NCI-H146 (cell line): Measurements from ENCODE around the gene NECTIN3.

Experiments
- DNase-seq: peaks from one replicate; lab custom pipeline; 2025; lab: John Stamatoyannopoulos, UW

Gene NECTIN3

DNA sequence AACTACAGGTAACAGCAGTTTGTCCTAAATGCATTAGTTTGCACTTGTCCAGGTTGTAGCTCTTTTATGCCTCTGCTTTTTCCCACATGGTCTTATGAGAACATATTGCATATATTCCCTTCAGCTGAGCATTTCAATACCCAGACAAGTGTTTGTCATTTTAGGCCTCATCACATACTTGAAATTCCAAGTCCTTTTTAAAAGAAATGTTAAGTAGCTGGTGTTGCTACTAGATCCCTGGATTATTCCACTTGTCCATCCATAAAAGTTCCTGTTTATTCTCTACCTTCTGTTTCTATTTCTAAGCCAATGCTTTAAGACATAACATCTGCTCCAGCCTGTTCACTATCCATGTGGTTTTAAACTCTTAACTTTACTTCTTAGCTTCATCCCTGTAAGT is 128.4 kb downstream of the NECTIN3 start:
- DNase-seq, result no peak

DNA sequence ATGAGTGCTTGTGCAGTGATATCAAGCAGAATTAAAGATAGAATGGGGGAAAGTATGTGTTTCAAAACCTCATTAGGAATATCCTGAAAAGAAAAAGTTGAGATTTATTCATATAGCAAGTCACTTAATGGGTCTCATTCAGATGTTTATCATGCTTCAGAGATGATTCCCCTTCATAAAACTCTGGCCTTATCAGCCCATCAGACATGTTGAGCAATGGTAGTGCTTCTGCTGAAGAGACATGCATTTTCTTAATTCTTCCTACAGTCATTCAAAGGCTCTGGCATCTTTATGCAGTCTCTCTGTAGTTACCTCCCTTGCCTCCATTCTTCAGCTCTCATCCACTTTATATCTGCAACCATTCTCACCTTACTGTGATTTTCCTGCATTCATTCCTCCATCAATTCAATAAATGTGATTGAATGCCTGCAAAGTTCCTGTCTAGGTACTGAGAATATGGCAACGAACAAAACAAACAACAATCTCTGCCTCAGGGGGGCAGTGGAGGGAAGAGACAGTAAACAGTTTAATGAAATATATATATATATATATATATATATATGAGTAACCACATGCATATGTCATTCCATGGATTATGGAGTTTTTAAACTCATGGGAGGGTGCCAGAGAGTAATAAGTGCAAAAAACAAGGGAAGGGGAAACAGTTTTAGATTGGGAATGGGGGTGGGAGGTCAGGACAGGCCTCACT is 138.5 kb downstream of the NECTIN3 start:
- no peak for DNase-seq

GRCh38 chr3:111210866-111211564 is 139.4 kb downstream of the NECTIN3 start:
- peak; percentile 12 for DNase-seq

GRCh38 chr3:111212511-111212910 is 140.9 kb downstream of the NECTIN3 start:
- no peak for DNase-seq

DNA sequence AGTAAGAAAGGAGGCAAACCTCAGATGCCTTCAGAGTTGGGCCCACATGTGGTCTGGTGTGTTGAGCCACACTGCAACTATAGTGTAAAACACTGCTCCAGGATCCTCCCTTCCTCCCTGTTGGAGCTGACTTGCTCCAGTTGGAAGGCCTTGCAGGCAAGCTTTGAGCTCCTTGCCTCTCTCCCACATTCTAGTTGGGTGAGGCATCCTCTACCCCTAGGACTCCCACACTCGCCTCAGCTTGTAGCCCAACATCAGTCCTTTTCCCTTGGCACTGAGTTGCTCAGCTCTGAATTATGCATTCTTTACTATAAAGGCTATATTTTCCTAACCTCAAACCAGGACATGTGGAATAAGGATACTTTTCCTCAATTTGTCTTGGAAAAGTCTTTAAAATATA is 143.9 kb downstream of the NECTIN3 start:
- DNase-seq, result no peak

- DNase-seq, result no peak
These were observed 147.0 kb downstream of the NECTIN3 start for GRCh38 chr3:111218615-111219014.

DNA sequence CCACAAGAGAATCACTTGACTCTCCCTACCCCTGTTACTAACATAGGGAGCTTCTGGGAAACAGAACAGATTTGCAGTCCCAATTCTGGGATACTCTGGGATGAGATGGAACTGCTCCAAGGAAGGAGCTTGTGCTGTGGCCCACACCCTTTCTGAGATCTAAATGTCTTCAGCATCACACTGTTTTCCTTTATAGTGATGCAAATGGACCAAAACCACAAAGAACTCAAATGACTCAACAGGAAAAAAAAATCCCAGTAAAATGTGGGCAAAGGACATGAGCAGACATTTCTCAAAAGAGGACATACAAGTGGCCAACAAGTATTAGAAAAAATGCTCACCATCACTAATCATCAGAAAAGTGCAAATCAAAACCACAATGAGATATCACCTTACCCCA is 155.6 kb downstream of the NECTIN3 start:
- no peak for DNase-seq

GRCh38 chr3:111229301-111229700 is 157.7 kb downstream of the NECTIN3 start:
- no peak for DNase-seq

GRCh38 chr3:111236836-111237713 is 165.5 kb downstream of the NECTIN3 start:
- DNase-seq, result no peak

GRCh38 chr3:111237946-111238345 is 166.3 kb downstream of the NECTIN3 start:
- no peak for DNase-seq

DNA sequence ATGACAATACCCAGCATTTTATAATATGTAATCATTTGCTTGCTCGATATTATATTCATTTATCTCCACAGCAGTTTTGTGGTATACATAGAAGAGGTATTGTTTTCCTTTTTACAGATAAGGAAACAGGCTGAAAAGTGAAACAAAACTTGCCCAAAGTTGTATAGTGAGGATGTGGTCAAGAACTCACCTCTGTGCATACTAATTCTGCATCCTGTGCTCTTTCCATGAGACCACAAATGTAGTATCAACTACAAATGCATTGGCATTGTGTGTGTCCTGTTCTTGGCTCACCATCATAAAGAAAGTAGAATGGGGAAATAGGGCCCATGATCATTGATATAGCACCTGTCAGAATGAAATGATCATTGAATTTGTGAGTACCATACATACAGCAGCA is 167.3 kb downstream of the NECTIN3 start:
- no peak for DNase-seq

GRCh38 chr3:111241960-111242359 is 170.3 kb downstream of the NECTIN3 start:
- DNase-seq, result no peak
